HG02798 (cell line): ENCODE data around the gene PPP1R37.

Experiments
- ATAC-seq: cut with Tn5 transposase; IDR thresholded peaks from one replicate; pipeline ENCODE4 v1.9.1; 2021; ENCODE audit warnings: mild to moderate bottlenecking; ENCODE audit not compliant: unreplicated experiment, poor library complexity

PPP1R37 gene

GRCh38 chr19:45133661-45134060 is 40.7 kb downstream of the PPP1R37 start:
- ATAC-seq: no peak

- ATAC-seq: no peak
Observed at GRCh38 chr19:45135176-45135885, 42.4 kb downstream of the PPP1R37 start.

GRCh38 chr19:45136507-45137178 is 43.7 kb downstream of the PPP1R37 start:
- peak; percentile 9 for ATAC-seq

- ATAC-seq: peak; percentile 83
Observed at GRCh38 chr19:45137179-45137761, 44.3 kb downstream of the PPP1R37 start.

- ATAC-seq: no peak
Observed at GRCh38 chr19:45138303-45138751, 45.3 kb downstream of the PPP1R37 start.

- no peak for ATAC-seq
Observed at GRCh38 chr19:45139286-45140143, 46.5 kb downstream of the PPP1R37 start.

GRCh38 chr19:45140144-45140503 is 47.1 kb downstream of the PPP1R37 start:
- no peak for ATAC-seq

GRCh38 chr19:45140533-45140932 is 47.6 kb downstream of the PPP1R37 start:
- no peak for ATAC-seq

- ATAC-seq: no peak
Observed at GRCh38 chr19:45141203-45141900, 48.4 kb downstream of the PPP1R37 start.

- ATAC-seq: no peak
Observed at GRCh38 chr19:45142016-45142725, 49.2 kb downstream of the PPP1R37 start.

- no peak for ATAC-seq
Observed at GRCh38 chr19:45142726-45143110, 49.7 kb downstream of the PPP1R37 start.

- ATAC-seq: no peak
Observed at GRCh38 chr19:45144431-45145269, 51.7 kb downstream of the PPP1R37 start.

GRCh38 chr19:45145270-45146189 is 52.6 kb downstream of the PPP1R37 start:
- ATAC-seq: no peak

- no peak for ATAC-seq
Observed at GRCh38 chr19:45146251-45146650, 53.3 kb downstream of the PPP1R37 start.

- ATAC-seq: no peak
Observed at GRCh38 chr19:45146741-45147205, 53.8 kb downstream of the PPP1R37 start.

- no peak for ATAC-seq
Observed at GRCh38 chr19:45147835-45148676, 55.1 kb downstream of the PPP1R37 start.

- no peak for ATAC-seq
Observed at GRCh38 chr19:45149129-45149528, 56.1 kb downstream of the PPP1R37 start.
